HCT116 (cell line): ENCODE measurements around the gene SLC12A4.

Experiments used
- CTCF ChIP-seq, 3 experiments: fragments of 200-600 bp in 1 of 3; sonication (generic) in 1 of 3; IDR thresholded peaks in 2 of 3; conservative IDR thresholded peaks in 1 of 3; 2 replicates each; pipeline ENCODE4 v1.5.1; 2012 to 2017; ENCODE audit warnings: low read depth in 2 of 3, low read length in 2 of 3, antibody characterized with exemption in 1 of 3, borderline replicate concordance in 1 of 3, control low read depth in 1 of 3, mild to moderate bottlenecking in 1 of 3, mixed read lengths in 1 of 3, mixed run types in 1 of 3, moderate library complexity in 1 of 3; ENCODE audit not compliant: insufficient read depth in 1 of 3
- TCF7L2 ChIP-seq: IDR thresholded peaks from 2 replicates; pipeline ENCODE4 v1.7.0; 2011; ENCODE audit warnings: borderline replicate concordance, inconsistent platforms; ENCODE audit not compliant: insufficient read depth, insufficient read length; ENCODE audit errors: extremely low read depth

GRCh38 chr16:67944690-67945391 is 23.6 kb downstream of the SLC12A4 start:
- TF ChIP-seq CTCF (IDR thresholded peaks at IDR 0.05 in 2 of 3, conservative IDR thresholded peaks at IDR 0.05 in 1 of 3; ENCODE audit: borderline replicate concordance in 1 of 3, insufficient read depth in 1 of 3, low read depth in 2 of 3, low read length in 2 of 3) (no peak), TCF7L2 (no peak)
